Kidney epithelial cell (primary cell): ENCODE results near the gene CLDN8. TPM values are rescaled to one million over a fixed set of nuclear protein-coding genes. Genes with fewer than 3 reads are reported as not detected.
A peak's percentile ranks its signal among the peaks of the same experiment; 100 is the strongest.

Experiments used
- DNase-seq: peaks from one replicate; pipeline ENCODE4 v3.0.0-alpha.2; 2010; ENCODE audit warnings: low read depth
- H3K27me3 ChIP-seq: 2 replicates; pipeline ENCODE4 v1.6.0; 2011; ENCODE audit warnings: low read length; ENCODE audit not compliant: control insufficient read depth, insufficient read depth
- H3K36me3 ChIP-seq: 2 replicates; pipeline ENCODE4 v1.5.1; 2011; ENCODE audit warnings: low read length; ENCODE audit not compliant: control insufficient read depth, insufficient read depth
- H3K4me3 ChIP-seq: 2 replicates; pipeline ENCODE4 v1.5.1; 2011; ENCODE audit warnings: low read depth, mild to moderate bottlenecking, control low read depth, low read length
- total RNA-seq: library from RNA; depleted of rRNA; stranded (reverse); fragments of >200 nt; gene quantifications from 2 replicates; pipeline ENCODE4 v1.2.3, GENCODE V29; 2015
- TF ChIP-seq, protein P1 (sequence below): IDR thresholded peaks from 2 replicates; pipeline ENCODE4 v1.5.1; 2011; ENCODE audit warnings: mild to moderate bottlenecking, moderate library complexity, low read length, control low read depth, inconsistent platforms; ENCODE audit not compliant: insufficient read depth, poor library complexity, severe bottlenecking

The CLDN8 gene
- total RNA-seq, 1 donor from 2014 or later: not detected

DNA sequence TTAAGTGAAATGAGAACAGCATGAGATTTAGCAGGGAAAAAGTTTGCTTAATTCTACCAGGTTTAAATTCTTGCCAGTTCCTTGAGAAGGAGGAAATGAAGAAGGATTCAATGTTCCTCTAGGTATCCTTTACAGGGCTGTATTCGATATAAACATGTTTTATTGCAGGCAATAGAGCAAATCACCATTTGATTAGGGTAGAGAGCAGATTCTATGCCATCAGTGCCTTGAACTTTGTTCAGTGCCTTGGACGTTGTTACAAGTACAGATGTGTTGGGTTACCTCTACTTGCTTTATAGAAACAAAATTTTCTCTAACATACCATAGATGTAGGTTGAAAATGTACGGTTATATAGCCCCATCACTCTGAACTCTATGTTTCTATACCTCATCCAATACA lies 18.2 kb upstream of the CLDN8 start:
- DNase-seq: no peak
- TF ChIP-seq, protein P1, sequence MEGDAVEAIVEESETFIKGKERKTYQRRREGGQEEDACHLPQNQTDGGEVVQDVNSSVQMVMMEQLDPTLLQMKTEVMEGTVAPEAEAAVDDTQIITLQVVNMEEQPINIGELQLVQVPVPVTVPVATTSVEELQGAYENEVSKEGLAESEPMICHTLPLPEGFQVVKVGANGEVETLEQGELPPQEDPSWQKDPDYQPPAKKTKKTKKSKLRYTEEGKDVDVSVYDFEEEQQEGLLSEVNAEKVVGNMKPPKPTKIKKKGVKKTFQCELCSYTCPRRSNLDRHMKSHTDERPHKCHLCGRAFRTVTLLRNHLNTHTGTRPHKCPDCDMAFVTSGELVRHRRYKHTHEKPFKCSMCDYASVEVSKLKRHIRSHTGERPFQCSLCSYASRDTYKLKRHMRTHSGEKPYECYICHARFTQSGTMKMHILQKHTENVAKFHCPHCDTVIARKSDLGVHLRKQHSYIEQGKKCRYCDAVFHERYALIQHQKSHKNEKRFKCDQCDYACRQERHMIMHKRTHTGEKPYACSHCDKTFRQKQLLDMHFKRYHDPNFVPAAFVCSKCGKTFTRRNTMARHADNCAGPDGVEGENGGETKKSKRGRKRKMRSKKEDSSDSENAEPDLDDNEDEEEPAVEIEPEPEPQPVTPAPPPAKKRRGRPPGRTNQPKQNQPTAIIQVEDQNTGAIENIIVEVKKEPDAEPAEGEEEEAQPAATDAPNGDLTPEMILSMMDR: no peak
- Histone ChIP-seq H3K4me3 (no peak overlapping the region), H3K27me3 (no peaks in the 10 kb centered on the region), H3K36me3 (no peaks in the 10 kb centered on the region)

DNA sequence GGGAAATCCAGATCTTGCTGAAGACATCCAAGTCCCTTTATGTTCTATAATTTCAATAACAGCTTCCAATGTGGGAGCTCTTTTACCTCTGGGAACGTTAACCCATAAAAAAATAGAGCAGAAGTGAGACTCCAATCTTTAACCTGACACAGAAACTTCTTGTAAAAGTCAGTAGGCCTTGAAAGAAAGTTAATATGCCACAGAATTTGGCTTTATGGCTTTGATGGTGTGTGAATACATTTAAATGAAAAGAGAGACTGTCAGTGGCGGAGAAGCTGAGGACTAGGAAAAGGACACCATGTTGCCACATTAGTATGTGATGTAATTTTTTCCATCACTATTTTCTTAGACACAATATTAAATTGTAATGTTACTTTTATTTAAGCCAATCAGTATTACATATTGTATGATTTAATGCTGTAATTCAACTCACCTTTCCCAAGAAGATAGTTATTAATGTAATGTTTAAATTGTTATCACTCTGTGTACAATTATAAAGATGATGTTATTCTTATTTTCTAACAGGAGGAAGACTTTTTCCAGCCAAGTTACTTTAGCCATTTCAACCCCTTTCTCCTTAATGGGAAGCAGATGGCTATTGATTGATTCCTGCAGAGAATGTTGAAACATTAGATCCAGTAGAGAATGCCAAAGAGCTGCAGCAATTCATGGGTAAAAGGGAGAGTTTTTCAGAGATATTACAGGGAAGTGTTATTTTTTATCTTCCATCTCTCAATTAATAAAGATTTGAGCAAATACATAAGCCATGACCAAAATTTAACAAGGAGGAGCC lies 17.5 kb upstream of the CLDN8 start:
- Histone ChIP-seq H3K27me3 (no peaks in the 10 kb centered on the region), H3K4me3 (no peak overlapping the region), H3K36me3 (no peaks in the 10 kb centered on the region)
- DNase-seq: no peak
- TF ChIP-seq, protein P1: no peak

DNA sequence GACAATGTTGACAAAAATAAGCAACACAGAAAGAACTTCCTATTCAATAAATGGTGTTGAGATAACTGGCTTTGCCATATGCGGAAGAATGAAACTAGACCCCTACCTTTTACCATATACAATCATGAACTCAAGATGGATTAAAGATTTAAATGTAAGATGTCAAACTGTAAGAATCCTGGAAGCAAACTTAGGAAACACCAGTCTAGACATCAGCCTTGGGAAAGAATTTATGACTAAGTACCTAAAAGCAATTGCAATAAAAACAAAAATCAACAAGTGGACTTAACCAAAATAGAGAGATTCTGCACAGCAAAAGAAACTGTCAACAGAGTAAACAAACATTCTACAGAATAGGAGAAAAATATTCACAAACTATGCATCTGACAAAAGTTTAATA lies 16.1 kb upstream of the CLDN8 start:
- no peak for DNase-seq
- no peaks in the 10 kb centered on the region for H3K27me3 ChIP-seq
- no peaks in the 10 kb centered on the region for H3K36me3 ChIP-seq
- H3K4me3 ChIP-seq: no peak overlapping the region
- TF ChIP-seq, protein P1: no peak

DNA sequence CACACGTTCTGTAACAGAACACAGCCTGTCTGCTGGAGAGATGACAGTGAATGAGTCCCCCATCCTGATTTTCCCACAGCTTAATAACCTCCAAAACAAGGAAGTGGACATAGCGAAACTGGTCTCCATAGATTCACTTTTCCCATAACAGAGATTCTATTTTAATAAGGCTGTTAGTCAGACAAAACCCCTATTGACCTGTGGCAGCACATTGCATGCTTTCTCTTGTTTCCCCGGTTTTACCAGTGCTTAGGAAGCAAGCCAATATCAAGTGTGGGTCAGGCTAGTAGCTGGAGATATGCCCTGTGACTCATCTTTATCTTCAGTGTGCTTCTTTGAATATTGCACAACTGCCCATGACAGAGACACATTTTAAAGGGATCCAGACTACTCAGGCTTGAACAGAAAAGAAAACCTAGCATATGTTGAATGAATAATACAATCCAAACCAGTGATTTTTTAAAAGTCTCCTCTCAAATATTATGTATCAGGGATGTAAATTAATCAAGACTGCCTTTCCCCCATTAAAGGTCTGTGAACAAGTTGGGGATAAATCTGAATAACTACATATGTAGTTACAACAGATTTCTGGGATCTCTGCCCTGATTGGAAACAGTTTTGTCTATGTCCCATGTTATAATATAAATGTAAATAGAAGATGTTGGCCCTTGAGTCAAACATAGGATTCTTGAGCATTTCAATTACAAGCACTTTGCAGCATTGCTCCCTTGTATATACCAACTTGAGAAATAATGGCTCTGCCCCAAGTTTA lies 11.9 kb upstream of the CLDN8 start:
- Histone ChIP-seq H3K36me3 (no peaks in the 10 kb centered on the region), H3K27me3 (no peaks in the 10 kb centered on the region), H3K4me3 (no peak overlapping the region)
- peak; percentile 83 for DNase-seq
- TF ChIP-seq, protein P1: no peak

DNA sequence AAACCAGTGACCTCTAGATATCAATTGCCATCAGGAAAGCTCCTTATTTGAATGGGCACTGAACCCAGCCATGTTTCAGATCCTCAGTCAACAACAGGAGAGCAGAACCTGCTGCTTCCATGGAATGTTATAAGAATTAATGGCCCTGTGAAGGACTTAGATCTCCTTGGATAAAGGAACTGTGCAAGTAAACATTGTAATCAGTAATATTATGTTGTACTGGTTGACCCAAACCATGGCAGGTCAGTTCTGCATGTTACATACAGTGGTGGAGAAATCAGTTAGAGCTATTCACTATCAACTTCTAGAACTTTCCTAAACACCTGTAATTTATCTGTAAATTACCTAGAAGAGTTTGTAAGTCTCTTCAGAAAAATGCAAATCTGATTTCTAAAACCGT lies 11.2 kb upstream of the CLDN8 start:
- TF ChIP-seq, protein P1: no peak
- no peak for DNase-seq
- Histone ChIP-seq H3K36me3 (no peaks in the 10 kb centered on the region), H3K4me3 (no peak overlapping the region), H3K27me3 (no peaks in the 10 kb centered on the region)
